IgD-negative memory B cell (primary cell): Measurements from ENCODE around the gene JAK2. TPM values are rescaled to one million over a fixed set of nuclear protein-coding genes. Genes with fewer than 3 reads are reported as not detected.
"Not testable (repeated sequence)": the region's sequence is repeated elsewhere in the genome, so short reads cannot be mapped to it uniquely, and the experiment has no call there.

Experiments used
- H3K27ac Mint-ChIP-seq, 3 donors: one replicate each; pipeline ENCODE4 v1.8.0; 2020 to 2022; ENCODE audit warnings: mild to moderate bottlenecking in 3 of 3, mixed read lengths in 3 of 3, moderate library complexity in 1 of 3
- H3K27me3 Mint-ChIP-seq: one replicate; pipeline ENCODE4 v1.8.0; 2021; ENCODE audit warnings: mixed read lengths
- H3K36me3 Mint-ChIP-seq: one replicate; pipeline ENCODE4 v1.8.0; 2020; ENCODE audit warnings: mild to moderate bottlenecking, mixed read lengths
- H3K4me1 Mint-ChIP-seq, 3 donors: one replicate each; pipeline ENCODE4 v1.8.0; 2020 to 2022; ENCODE audit warnings: mixed read lengths in 3 of 3, mild to moderate bottlenecking in 1 of 3
- H3K4me3 Mint-ChIP-seq, 4 donors: one replicate each; pipeline ENCODE4 v1.8.0; 2020 to 2022; ENCODE audit warnings: mild to moderate bottlenecking in 4 of 4, mixed read lengths in 4 of 4, moderate library complexity in 3 of 4
- H3K9me3 Mint-ChIP-seq, 3 donors: one replicate each; pipeline ENCODE4 v1.8.0; 2020 to 2021; ENCODE audit warnings: mixed read lengths in 3 of 3, mild to moderate bottlenecking in 1 of 3
- polyA plus RNA-seq: library from polyadenylated mRNA; unstranded; fragments of 300-500 nt; fragmentation: Illumina TruSeq; gene quantifications from one replicate; pipeline ENCODE4 v1.2.3, GENCODE V29; 2021

The JAK2 gene
- 9.2 TPM for polyA plus RNA-seq

GRCh38 chr9:4984621-4985385 is at the start of gene JAK2:
JAK2 (plus strand) TSS chr9:4985272; CDS start chr9:5021988, 36,716 bp downstream.
- peak within 1 kb of the TSS; percentile 93 to 97 (median 94) for H3K4me3 Mint-ChIP-seq
- H3K27ac Mint-ChIP-seq: peak within 1 kb of the TSS; percentile 68 to 97 (median 78)
- H3K4me1 Mint-ChIP-seq: peaks cover 29 to 39% (median 37%) of the 10 kb centered on the region in 3 donors
- no peaks in the 10 kb centered on the region for H3K36me3 Mint-ChIP-seq
- no peaks in the 10 kb centered on the region for H3K27me3 Mint-ChIP-seq
- no peaks in the 10 kb centered on the region for H3K9me3 Mint-ChIP-seq

GRCh38 chr9:4936277-4936676 is 48.8 kb upstream of the JAK2 start:
- Mint-ChIP-seq H3K36me3 (no peaks in the 10 kb centered on the region), H3K4me3 (peak overlapping the region in 2 of 4 donors; percentile 55 to 78), H3K9me3 (peaks cover 0 to 1% (median 0%) of the 10 kb centered on the region in 3 donors), H3K27ac (peak overlapping the region in 1 of 3 donors; percentile 20), H3K27me3 (no peaks in the 10 kb centered on the region), H3K4me1 (peaks cover 32 to 40% (median 38%) of the 10 kb centered on the region in 3 donors)

GRCh38 chr9:4936823-4937222 is 48.2 kb upstream of the JAK2 start:
- Mint-ChIP-seq H3K9me3 (peaks cover 0 to 1% (median 0%) of the 10 kb centered on the region in 3 donors), H3K27ac (peak overlapping the region in 1 of 3 donors; percentile 65), H3K27me3 (no peaks in the 10 kb centered on the region), H3K4me3 (peak overlapping the region in 2 of 4 donors; percentile 57 to 85), H3K4me1 (peaks cover 32 to 41% (median 38%) of the 10 kb centered on the region in 3 donors), H3K36me3 (no peaks in the 10 kb centered on the region)

- Mint-ChIP-seq H3K27me3 (no peaks in the 10 kb centered on the region), H3K36me3 (no peaks in the 10 kb centered on the region), H3K9me3 (peaks cover 0 to 1% (median 0%) of the 10 kb centered on the region in 3 donors), H3K27ac (peak overlapping the region in 2 of 3 donors; percentile 39 to 65), H3K4me1 (peaks cover 32 to 42% (median 38%) of the 10 kb centered on the region in 3 donors), H3K4me3 (peak overlapping the region in 1 of 4 donors; percentile 71)
Observed at GRCh38 chr9:4937446-4937845, 47.6 kb upstream of the JAK2 start.

- Mint-ChIP-seq H3K36me3 (no peaks in the 10 kb centered on the region), H3K27ac (peak overlapping the region; percentile 2 to 92 (median 57)), H3K4me1 (peaks cover 32 to 48% (median 38%) of the 10 kb centered on the region in 3 donors), H3K9me3 (no peaks in the 10 kb centered on the region), H3K27me3 (no peaks in the 10 kb centered on the region), H3K4me3 (peak overlapping the region in 3 of 4 donors; percentile 16 to 71 (median 49))
Observed at GRCh38 chr9:4938496-4938895, 46.6 kb upstream of the JAK2 start.

- Mint-ChIP-seq H3K27ac (peak overlapping the region; percentile 2 to 92 (median 57)), H3K9me3 (no peaks in the 10 kb centered on the region), H3K27me3 (no peaks in the 10 kb centered on the region), H3K4me1 (peaks cover 32 to 49% (median 38%) of the 10 kb centered on the region in 3 donors), H3K36me3 (no peaks in the 10 kb centered on the region), H3K4me3 (peak overlapping the region in 3 of 4 donors; percentile 16 to 71 (median 49))
Observed at GRCh38 chr9:4939118-4939561, 45.9 kb upstream of the JAK2 start.

- H3K27ac Mint-ChIP-seq, H3K4me3 Mint-ChIP-seq, H3K36me3 Mint-ChIP-seq, H3K27me3 Mint-ChIP-seq, H3K9me3 Mint-ChIP-seq: not testable (repeated sequence)
- peaks cover 18 to 43% (median 25%) of the 10 kb centered on the region in 3 donors for H3K4me1 Mint-ChIP-seq
Observed at GRCh38 chr9:4942042-4942691, 42.9 kb upstream of the JAK2 start.

DNA sequence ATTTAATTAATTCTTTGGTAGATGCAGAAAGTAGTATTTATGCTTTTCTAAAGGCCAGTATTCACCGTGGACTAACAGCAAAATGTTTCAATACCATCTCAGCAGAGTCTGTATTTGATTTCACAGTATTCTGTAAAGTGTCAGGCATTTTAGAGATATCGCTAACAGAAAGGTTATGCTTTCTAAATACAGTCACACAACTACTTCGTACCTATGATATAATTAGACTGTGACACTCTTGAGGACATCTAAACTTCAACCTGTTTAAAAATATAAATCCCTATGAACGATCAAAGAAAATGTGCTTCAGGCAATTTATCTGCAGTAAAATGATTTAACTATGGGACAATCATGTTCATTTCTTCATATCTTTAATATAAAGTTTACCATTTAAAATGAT is 41.7 kb upstream of the JAK2 start:
- no peak overlapping the region for H3K4me3 Mint-ChIP-seq
- no peaks in the 10 kb centered on the region for H3K27me3 Mint-ChIP-seq
- H3K9me3 Mint-ChIP-seq: no peaks in the 10 kb centered on the region
- no peak overlapping the region for H3K27ac Mint-ChIP-seq
- peaks cover 10 to 32% (median 14%) of the 10 kb centered on the region in 3 donors for H3K4me1 Mint-ChIP-seq
- no peaks in the 10 kb centered on the region for H3K36me3 Mint-ChIP-seq

DNA sequence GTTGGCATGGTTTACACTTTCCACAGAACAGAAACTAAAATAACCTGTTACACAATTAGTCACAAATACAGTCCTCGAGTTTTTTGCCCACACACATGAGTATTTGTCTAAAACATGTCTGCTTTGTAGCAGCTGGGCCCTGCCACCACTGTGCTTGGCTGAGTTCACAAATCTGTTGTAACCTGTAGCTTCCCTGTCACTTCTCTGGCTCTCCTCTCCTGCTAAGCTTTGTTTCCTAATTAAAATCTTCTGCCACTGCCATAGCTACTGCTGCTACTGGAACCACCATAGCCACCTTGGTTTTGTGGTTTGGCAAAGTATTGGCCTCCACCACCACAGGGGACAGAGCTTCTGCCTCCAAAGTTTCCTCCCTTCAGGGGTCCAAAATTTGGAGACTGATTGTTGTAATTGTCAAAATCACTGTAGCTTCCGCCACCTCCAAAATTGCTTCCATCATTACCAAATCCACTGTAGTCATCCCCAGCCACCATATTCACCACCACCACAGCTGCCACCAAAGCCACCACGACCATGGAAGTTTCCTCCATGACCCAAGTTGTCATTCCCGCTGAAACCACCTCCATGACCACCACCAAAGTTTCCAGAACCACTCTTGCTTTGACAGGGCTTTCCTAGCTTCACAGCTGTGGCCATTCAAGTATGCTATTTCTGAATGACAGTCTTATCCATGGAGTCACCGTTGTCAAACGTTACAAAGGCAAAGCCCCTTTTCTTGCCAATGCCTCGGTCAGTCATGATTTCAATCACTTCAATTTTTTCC is 40.5 kb upstream of the JAK2 start:
- H3K27ac Mint-ChIP-seq: peak overlapping the region in 1 of 3 donors; percentile 18
- not testable (repeated sequence) for H3K4me3 Mint-ChIP-seq

DNA sequence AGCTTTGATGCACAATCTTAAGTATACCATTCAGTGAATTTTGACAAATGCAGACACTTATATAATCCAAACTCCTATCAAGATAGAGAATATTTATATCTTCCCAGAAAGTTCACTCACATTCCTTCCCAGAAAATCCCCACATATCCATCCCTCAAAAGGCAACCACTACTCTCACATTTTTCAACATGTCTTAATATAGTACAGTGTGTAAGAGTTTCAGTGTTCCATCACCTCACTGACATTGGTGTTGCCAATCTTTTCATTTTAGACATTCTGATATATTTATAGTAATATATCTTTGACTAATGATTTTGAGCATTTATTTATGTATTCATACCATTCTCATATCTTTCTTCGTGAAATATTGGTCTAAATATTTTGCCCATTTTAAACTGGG is 38.1 kb upstream of the JAK2 start:
- H3K27ac Mint-ChIP-seq: no peak overlapping the region
- peaks cover 0 to 14% (median 0%) of the 10 kb centered on the region in 3 donors for H3K4me1 Mint-ChIP-seq
- no peaks in the 10 kb centered on the region for H3K9me3 Mint-ChIP-seq
- no peaks in the 10 kb centered on the region for H3K27me3 Mint-ChIP-seq
- H3K4me3 Mint-ChIP-seq: no peak overlapping the region
- no peaks in the 10 kb centered on the region for H3K36me3 Mint-ChIP-seq

More for the DNA sequence above, 40.5 kb upstream of the JAK2 start:
- H3K27me3 Mint-ChIP-seq, H3K36me3 Mint-ChIP-seq, H3K9me3 Mint-ChIP-seq: not testable (repeated sequence)
- peaks cover 0 to 19% (median 2%) of the 10 kb centered on the region in 3 donors for H3K4me1 Mint-ChIP-seq

- H3K4me3 Mint-ChIP-seq: no peak overlapping the region
- peaks cover 3% of the 10 kb centered on the region for H3K36me3 Mint-ChIP-seq
- peaks cover 3 to 4% (median 4%) of the 10 kb centered on the region in 3 donors for H3K4me1 Mint-ChIP-seq
- H3K9me3 Mint-ChIP-seq: peaks cover 0 to 3% (median 0%) of the 10 kb centered on the region in 3 donors
- no peak overlapping the region for H3K27ac Mint-ChIP-seq
- no peaks in the 10 kb centered on the region for H3K27me3 Mint-ChIP-seq
Observed at GRCh38 chr9:4955836-4956235, 29.2 kb upstream of the JAK2 start.

DNA sequence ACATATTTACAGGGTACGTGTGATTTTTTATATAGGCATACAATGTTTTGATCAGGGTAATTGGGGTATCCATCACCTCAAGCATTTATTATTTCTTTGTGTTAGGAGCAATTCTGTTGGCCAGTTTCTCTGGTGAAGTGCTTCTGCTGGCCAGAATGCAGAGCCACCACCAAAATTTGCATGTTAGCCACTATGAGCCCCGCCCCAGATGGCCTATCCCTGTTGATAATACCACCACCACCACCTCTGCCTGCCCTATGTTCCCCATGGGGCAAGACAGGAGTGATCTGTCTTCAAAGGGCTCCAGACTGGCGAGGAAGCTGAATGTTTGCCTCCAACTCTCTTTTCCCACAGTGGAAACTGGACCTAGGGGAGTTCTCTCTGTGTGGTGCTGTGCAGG is 26.0 kb upstream of the JAK2 start:
- H3K27ac Mint-ChIP-seq: no peak overlapping the region
- H3K27me3 Mint-ChIP-seq: no peaks in the 10 kb centered on the region
- no peak overlapping the region for H3K4me3 Mint-ChIP-seq
- peaks cover 3 to 6% (median 4%) of the 10 kb centered on the region in 3 donors for H3K4me1 Mint-ChIP-seq
- H3K36me3 Mint-ChIP-seq: peaks cover 10% of the 10 kb centered on the region
- H3K9me3 Mint-ChIP-seq: peaks cover 3 to 14% (median 5%) of the 10 kb centered on the region in 3 donors

- Mint-ChIP-seq H3K36me3 (peaks cover 6% of the 10 kb centered on the region), H3K27ac (no peak overlapping the region), H3K4me3 (no peak overlapping the region)
Observed at GRCh38 chr9:4962085-4962484, 23.0 kb upstream of the JAK2 start.

DNA sequence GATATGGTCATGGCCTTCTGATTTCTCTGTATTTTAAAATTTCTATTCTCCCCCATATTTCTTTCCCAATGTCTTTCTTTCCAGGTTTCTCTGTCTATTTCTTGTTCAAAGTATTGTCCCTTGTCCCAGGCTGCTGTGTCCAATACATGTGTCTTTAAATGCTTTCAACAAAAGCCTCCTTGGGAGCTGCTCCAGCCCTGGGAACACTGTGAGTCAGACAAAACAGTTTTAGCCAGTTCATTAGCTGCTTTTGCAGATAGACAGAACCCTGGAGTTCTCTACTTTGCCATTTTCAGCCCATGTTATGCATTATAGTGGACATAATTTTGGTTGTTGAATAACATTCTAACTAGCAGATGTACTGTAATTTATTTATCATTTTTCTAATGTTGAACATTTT is 20.5 kb upstream of the JAK2 start:
- Mint-ChIP-seq H3K36me3 (peaks cover 6% of the 10 kb centered on the region), H3K27ac (no peak overlapping the region), H3K9me3 (peaks cover 3 to 20% (median 5%) of the 10 kb centered on the region in 3 donors), H3K4me3 (no peak overlapping the region), H3K27me3 (no peaks in the 10 kb centered on the region), H3K4me1 (peaks cover 8 to 18% (median 12%) of the 10 kb centered on the region in 3 donors)

More at GRCh38 chr9:4962085-4962484, 23.0 kb upstream of the JAK2 start:
- peaks cover 3 to 20% (median 5%) of the 10 kb centered on the region in 3 donors for H3K9me3 Mint-ChIP-seq
- H3K27me3 Mint-ChIP-seq: no peaks in the 10 kb centered on the region
- H3K4me1 Mint-ChIP-seq: peaks cover 7 to 14% (median 13%) of the 10 kb centered on the region in 3 donors
